GM23338 (cell line): Measurements from ENCODE around the gene PNPLA8.

Experiments used
- CREB1 ChIP-seq: fragments of 250-450 bp; sonication (Bioruptor Pico); IDR thresholded peaks from 2 replicates; pipeline ENCODE4 v1.5.0; 2020; ENCODE audit warnings: low read depth, mild to moderate bottlenecking, moderate library complexity
- CTCF ChIP-seq, 2 experiments: fragments of 200-600 bp in 1 of 2; sonication (generic) in 1 of 2; conservative IDR thresholded peaks; 2 replicates each; pipeline versions ENCODE4 v1.5.1 to v1.6.1; 2016 to 2017; ENCODE audit warnings: antibody characterized with exemption in 2 of 2, low read depth in 2 of 2, mild to moderate bottlenecking in 2 of 2, moderate library complexity in 1 of 2
- EZH2 ChIP-seq: fragments of 200-600 bp; sonication (generic); IDR thresholded peaks from one replicate; pipeline ENCODE4 v1.8.0; 2017; ENCODE audit warnings: antibody characterized with exemption, mild to moderate bottlenecking, low read depth; ENCODE audit not compliant: unreplicated experiment
- EZH2phosphoT487 ChIP-seq: fragments of 200-600 bp; sonication (generic); IDR thresholded peaks from one replicate; pipeline ENCODE4 v1.8.1; 2018; ENCODE audit warnings: antibody characterized with exemption; ENCODE audit not compliant: unreplicated experiment
- JUNB ChIP-seq: IDR thresholded peaks from one replicate; pipeline ENCODE4 v1.6.1; 2016; ENCODE audit warnings: antibody characterized with exemption; ENCODE audit not compliant: unreplicated experiment

GRCh38 chr7:108488768-108489538 lies 37.0 kb downstream of the PNPLA8 start:
- TF ChIP-seq EZH2 = no peak
- TF ChIP-seq CTCF (conservative IDR thresholded peaks at IDR 0.05; ENCODE audit: low read depth in 2 of 2) = peak in 1 of 2 experiments; percentile 31; a peak in 1 of 4 replicates
- TF ChIP-seq JUNB = no peak
- no peak for TF ChIP-seq EZH2phosphoT487
- no peak for TF ChIP-seq CREB1 (CRISPR knock-in tag)
